HepG2 (cell line): Measurements from ENCODE around the gene SNRNP25. TPM values are rescaled to one million over a fixed set of nuclear protein-coding genes. Genes with fewer than 3 reads are reported as not detected.

ENCODE experiments used
- DZIP1 ChIP-seq: sonication (generic); formaldehyde crosslinking; IDR thresholded peaks from 2 replicates; pipeline ENCODE4 v1.5.0; 2020; ENCODE audit warnings: mild to moderate bottlenecking, missing genetic modification reagents
- ETV6 ChIP-seq: sonication (generic); formaldehyde crosslinking; conservative IDR thresholded peaks from 2 replicates; pipeline ENCODE4 v1.4.0; 2020; ENCODE audit warnings: missing genetic modification reagents
- HOXA3 ChIP-seq: sonication (generic); formaldehyde crosslinking; IDR thresholded peaks from 2 replicates; pipeline ENCODE4 v1.5.0; 2020; ENCODE audit warnings: missing genetic modification reagents
- JUNB ChIP-seq: sonication (generic); formaldehyde crosslinking; IDR thresholded peaks from 2 replicates; pipeline ENCODE4 v1.8.0; 2022; ENCODE audit warnings: missing genetic modification reagents, mild to moderate bottlenecking, borderline replicate concordance
- NCOA2 ChIP-seq: sonication (generic); formaldehyde crosslinking; IDR thresholded peaks from 2 replicates; pipeline ENCODE4 v1.8.0; 2022; ENCODE audit warnings: inconsistent platforms
- NFYB ChIP-seq: sonication (generic); formaldehyde crosslinking; IDR thresholded peaks from 2 replicates; pipeline ENCODE4 v1.4.0; 2020; ENCODE audit warnings: missing genetic modification reagents
- RARG ChIP-seq: sonication (generic); formaldehyde crosslinking; IDR thresholded peaks from 2 replicates; pipeline ENCODE4 v1.4.0; 2020; ENCODE audit warnings: low read depth, mild to moderate bottlenecking, missing genetic modification reagents
- RBFOX2 ChIP-seq: fragments of 200-400 bp; formaldehyde crosslinking; IDR thresholded peaks from 2 replicates; pipeline ENCODE4 v1.6.1; 2017; ENCODE audit warnings: low read depth, mild to moderate bottlenecking, low read length
- RBM39 ChIP-seq: fragments of 200-400 bp; formaldehyde crosslinking; IDR thresholded peaks from one replicate; pipeline ENCODE4 v1.6.1; 2018; ENCODE audit warnings: antibody characterized with exemption, mild to moderate bottlenecking, low read depth, low read length; ENCODE audit not compliant: poor library complexity, severe bottlenecking
- RFXAP ChIP-seq: sonication (generic); formaldehyde crosslinking; IDR thresholded peaks from 2 replicates; pipeline ENCODE4 v1.4.0; 2020; ENCODE audit warnings: missing genetic modification reagents, borderline replicate concordance
- SCMH1 ChIP-seq: sonication (generic); formaldehyde crosslinking; IDR thresholded peaks from 2 replicates; pipeline ENCODE4 v1.9.0; 2021; ENCODE audit warnings: missing genetic modification reagents, mild to moderate bottlenecking, borderline replicate concordance
- ZBTB33 ChIP-seq: sonication (generic); formaldehyde crosslinking; IDR thresholded peaks from 2 replicates; pipeline ENCODE4 v1.4.0; 2020; ENCODE audit warnings: missing genetic modification reagents
- ZFP36L2 ChIP-seq: sonication (generic); formaldehyde crosslinking; IDR thresholded peaks from 2 replicates; pipeline ENCODE4 v1.4.0; 2020; ENCODE audit warnings: missing genetic modification reagents
- ZNF44 ChIP-seq: sonication (generic); formaldehyde crosslinking; IDR thresholded peaks from 2 replicates; pipeline ENCODE4 v1.5.1; 2020; ENCODE audit warnings: mild to moderate bottlenecking, missing genetic modification reagents
- ZNF460 ChIP-seq: sonication (generic); formaldehyde crosslinking; IDR thresholded peaks from 2 replicates; pipeline ENCODE4 v1.5.1; 2020; ENCODE audit warnings: missing genetic modification reagents, mild to moderate bottlenecking, borderline replicate concordance
- ZNF501 ChIP-seq: sonication (generic); formaldehyde crosslinking; IDR thresholded peaks from 2 replicates; pipeline ENCODE4 v1.5.1; 2020; ENCODE audit warnings: mild to moderate bottlenecking, moderate library complexity, missing genetic modification reagents
- ZNF572 ChIP-seq: sonication (generic); formaldehyde crosslinking; IDR thresholded peaks from 2 replicates; pipeline ENCODE4 v1.5.1; 2020; ENCODE audit warnings: mild to moderate bottlenecking, missing genetic modification reagents
- ZNF704 ChIP-seq: sonication (generic); formaldehyde crosslinking; IDR thresholded peaks from 2 replicates; pipeline ENCODE4 v1.8.1; 2023; ENCODE audit warnings: mild to moderate bottlenecking, inconsistent platforms, moderate library complexity, missing genetic modification reagents, borderline replicate concordance
- polyA plus RNA-seq, 8 experiments: library from polyadenylated mRNA; depleted of rRNA in 3 of 8; stranded (reverse) in 7 of 8; unstranded in 1 of 8; fragments of >200 nt; fragmentation: Illumina TruSeq in 4 of 8; extraction: Trizol in 4 of 8; gene quantifications; 2 replicates each; pipeline versions ENCODE4 v1.2.1 to v1.2.3, GENCODE V29; 2011 to 2016; ENCODE audit warnings: low read depth in 4 of 8, missing spikeins in 1 of 8, mixed read lengths in 1 of 8; ENCODE audit not compliant: insufficient read depth in 1 of 8
- total RNA-seq, 5 experiments: library from RNA; depleted of rRNA; stranded (reverse); fragments of >200 nt; fragmentation: Illumina TruSeq; extraction: Trizol; gene quantifications; 2 replicates each; pipeline ENCODE4 v1.2.3, GENCODE V29; 2016; ENCODE audit warnings: low read depth in 1 of 5

Gene SNRNP25
- total and polyA plus RNA-seq, 2 of the 13 experiments (the other 11 are each of a cell fraction or from before 2014, with no cell fraction given): 34.1 to 97.4 TPM

- TF ChIP-seq RBFOX2 (no peak), NFYB (CRISPR knock-in tag) (no peak), NCOA2 (no peak), ZNF501 (no peak), ZFP36L2 (CRISPR knock-in tag) (no peak), RARG (CRISPR knock-in tag) (no peak), ETV6 (no peak), ZNF460 (no peak), JUNB (peak; percentile 92), SCMH1 (CRISPR knock-in tag) (no peak), RBM39 (peak; percentile 68), RFXAP (no peak), ZNF572 (CRISPR knock-in tag) (no peak), ZNF44 (CRISPR knock-in tag) (no peak), ZNF704 (CRISPR knock-in tag) (no peak), ZBTB33 (CRISPR knock-in tag) (no peak), DZIP1 (CRISPR knock-in tag) (no peak), HOXA3 (CRISPR knock-in tag) (peak; percentile 47)
Observed at GRCh38 chr16:72561-73548, 19.2 kb downstream of the SNRNP25 start, which contains the start of gene RHBDF1 (continued).
